GM12865 (cell line): ENCODE measurements around the gene NFATC1.

Experiments
- DNase-seq: peaks from one replicate; pipeline ENCODE4 v3.0.0; 2010; ENCODE audit warnings: low read depth
- H3K4me3 ChIP-seq: 2 replicates; pipeline ENCODE4 v1.5.1; 2011; ENCODE audit warnings: mild to moderate bottlenecking, low read depth, low read length, control low read depth
- CTCF ChIP-seq: IDR thresholded peaks from 2 replicates; pipeline ENCODE4 v1.5.1; 2011; ENCODE audit warnings: low read length, control low read depth, low read depth, inconsistent platforms; ENCODE audit not compliant: insufficient read depth; ENCODE audit errors: missing control alignments

The NFATC1 gene

GRCh38 chr18:79525556-79526467 lies 130.1 kb downstream of the NFATC1 start:
- DNase-seq, result no peak
- H3K4me3 ChIP-seq, result no peak overlapping the region
- no peak for TF ChIP-seq CTCF

- TF ChIP-seq CTCF, result no peak
- no peak for DNase-seq
- no peak overlapping the region for H3K4me3 ChIP-seq
Measured at GRCh38 chr18:79526468-79527460, 131.0 kb downstream of the NFATC1 start.

- no peak for TF ChIP-seq CTCF
- DNase-seq, result no peak
Measured at GRCh38 chr18:79527656-79528315, 132.1 kb downstream of the NFATC1 start.

GRCh38 chr18:79528316-79528695 lies 132.6 kb downstream of the NFATC1 start:
- no peak overlapping the region for H3K4me3 ChIP-seq
- no peak for DNase-seq
- TF ChIP-seq CTCF, result no peak

More at GRCh38 chr18:79527656-79528315, 132.1 kb downstream of the NFATC1 start:
- H3K4me3 ChIP-seq, result no peak overlapping the region

GRCh38 chr18:79528846-79529245 lies 133.1 kb downstream of the NFATC1 start:
- TF ChIP-seq CTCF, result peak; percentile 70
- H3K4me3 ChIP-seq, result no peak overlapping the region
- DNase-seq, result peak; percentile 63

GRCh38 chr18:79529296-79529695 lies 133.6 kb downstream of the NFATC1 start:
- no peak overlapping the region for H3K4me3 ChIP-seq
- TF ChIP-seq CTCF, result no peak
- DNase-seq, result no peak
